Measurements from ENCODE around the gene PIK3AP1.

- TF ChIP-seq, protein P1, sequence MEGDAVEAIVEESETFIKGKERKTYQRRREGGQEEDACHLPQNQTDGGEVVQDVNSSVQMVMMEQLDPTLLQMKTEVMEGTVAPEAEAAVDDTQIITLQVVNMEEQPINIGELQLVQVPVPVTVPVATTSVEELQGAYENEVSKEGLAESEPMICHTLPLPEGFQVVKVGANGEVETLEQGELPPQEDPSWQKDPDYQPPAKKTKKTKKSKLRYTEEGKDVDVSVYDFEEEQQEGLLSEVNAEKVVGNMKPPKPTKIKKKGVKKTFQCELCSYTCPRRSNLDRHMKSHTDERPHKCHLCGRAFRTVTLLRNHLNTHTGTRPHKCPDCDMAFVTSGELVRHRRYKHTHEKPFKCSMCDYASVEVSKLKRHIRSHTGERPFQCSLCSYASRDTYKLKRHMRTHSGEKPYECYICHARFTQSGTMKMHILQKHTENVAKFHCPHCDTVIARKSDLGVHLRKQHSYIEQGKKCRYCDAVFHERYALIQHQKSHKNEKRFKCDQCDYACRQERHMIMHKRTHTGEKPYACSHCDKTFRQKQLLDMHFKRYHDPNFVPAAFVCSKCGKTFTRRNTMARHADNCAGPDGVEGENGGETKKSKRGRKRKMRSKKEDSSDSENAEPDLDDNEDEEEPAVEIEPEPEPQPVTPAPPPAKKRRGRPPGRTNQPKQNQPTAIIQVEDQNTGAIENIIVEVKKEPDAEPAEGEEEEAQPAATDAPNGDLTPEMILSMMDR (IDR thresholded peaks at IDR 0.05): no peak
- no peak for TF ChIP-seq TAF1 (IDR thresholded peaks at IDR 0.05; ENCODE audit: borderline replicate concordance, low read depth, low read length)
- TF ChIP-seq, protein P2, sequence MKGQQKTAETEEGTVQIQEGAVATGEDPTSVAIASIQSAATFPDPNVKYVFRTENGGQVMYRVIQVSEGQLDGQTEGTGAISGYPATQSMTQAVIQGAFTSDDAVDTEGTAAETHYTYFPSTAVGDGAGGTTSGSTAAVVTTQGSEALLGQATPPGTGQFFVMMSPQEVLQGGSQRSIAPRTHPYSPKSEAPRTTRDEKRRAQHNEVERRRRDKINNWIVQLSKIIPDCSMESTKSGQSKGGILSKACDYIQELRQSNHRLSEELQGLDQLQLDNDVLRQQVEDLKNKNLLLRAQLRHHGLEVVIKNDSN (IDR thresholded peaks at IDR 0.05; ENCODE audit: borderline replicate concordance, low read depth): no peak
- peak; percentile 70; the same call in 1 of the 2 replicates for TF ChIP-seq NFIC (IDR thresholded peaks at IDR 0.05; ENCODE audit: borderline replicate concordance)
- no peak for TF ChIP-seq SIN3A (IDR thresholded peaks at IDR 0.05; ENCODE audit: borderline replicate concordance, low read depth, low read length)
- peak; percentile 64; the same call in 1 of the 2 replicates for TF ChIP-seq FOSL2 (IDR thresholded peaks at IDR 0.05; ENCODE audit: borderline replicate concordance, low read depth)
- TF ChIP-seq EP300 (IDR thresholded peaks at IDR 0.05; ENCODE audit: borderline replicate concordance in 1 of 2, low read depth in 1 of 2, low read length in 1 of 2): no peak
- no peak for TF ChIP-seq SMC3 (IDR thresholded peaks at IDR 0.05; ENCODE audit: low read depth, low read length)
- no peak for TF ChIP-seq IRF3 (IDR thresholded peaks at IDR 0.05; ENCODE audit: low read depth, low read length)
- peak; percentile 73 for TF ChIP-seq PBX3 (IDR thresholded peaks at IDR 0.05)
- TF ChIP-seq, protein P3, sequence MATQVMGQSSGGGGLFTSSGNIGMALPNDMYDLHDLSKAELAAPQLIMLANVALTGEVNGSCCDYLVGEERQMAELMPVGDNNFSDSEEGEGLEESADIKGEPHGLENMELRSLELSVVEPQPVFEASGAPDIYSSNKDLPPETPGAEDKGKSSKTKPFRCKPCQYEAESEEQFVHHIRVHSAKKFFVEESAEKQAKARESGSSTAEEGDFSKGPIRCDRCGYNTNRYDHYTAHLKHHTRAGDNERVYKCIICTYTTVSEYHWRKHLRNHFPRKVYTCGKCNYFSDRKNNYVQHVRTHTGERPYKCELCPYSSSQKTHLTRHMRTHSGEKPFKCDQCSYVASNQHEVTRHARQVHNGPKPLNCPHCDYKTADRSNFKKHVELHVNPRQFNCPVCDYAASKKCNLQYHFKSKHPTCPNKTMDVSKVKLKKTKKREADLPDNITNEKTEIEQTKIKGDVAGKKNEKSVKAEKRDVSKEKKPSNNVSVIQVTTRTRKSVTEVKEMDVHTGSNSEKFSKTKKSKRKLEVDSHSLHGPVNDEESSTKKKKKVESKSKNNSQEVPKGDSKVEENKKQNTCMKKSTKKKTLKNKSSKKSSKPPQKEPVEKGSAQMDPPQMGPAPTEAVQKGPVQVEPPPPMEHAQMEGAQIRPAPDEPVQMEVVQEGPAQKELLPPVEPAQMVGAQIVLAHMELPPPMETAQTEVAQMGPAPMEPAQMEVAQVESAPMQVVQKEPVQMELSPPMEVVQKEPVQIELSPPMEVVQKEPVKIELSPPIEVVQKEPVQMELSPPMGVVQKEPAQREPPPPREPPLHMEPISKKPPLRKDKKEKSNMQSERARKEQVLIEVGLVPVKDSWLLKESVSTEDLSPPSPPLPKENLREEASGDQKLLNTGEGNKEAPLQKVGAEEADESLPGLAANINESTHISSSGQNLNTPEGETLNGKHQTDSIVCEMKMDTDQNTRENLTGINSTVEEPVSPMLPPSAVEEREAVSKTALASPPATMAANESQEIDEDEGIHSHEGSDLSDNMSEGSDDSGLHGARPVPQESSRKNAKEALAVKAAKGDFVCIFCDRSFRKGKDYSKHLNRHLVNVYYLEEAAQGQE (IDR thresholded peaks at IDR 0.05; ENCODE audit: low read depth, low read length): no peak
Observed at GRCh38 chr10:96614515-96614914, 105.8 kb downstream of the PIK3AP1 start.
